ENCODE data around the gene CMAS. TPM values are rescaled to one million over a fixed set of nuclear protein-coding genes. Genes with fewer than 3 reads are reported as not detected.
"Not testable (repeated sequence)": the region's sequence is repeated elsewhere in the genome, so short reads cannot be mapped to it uniquely, and the experiment has no call there.

CMAS gene
- polyA plus RNA-seq, 2 donors: 79.9 to 103 TPM

- no peaks in the 10 kb centered on the region for H3K36me3 ChIP-seq (ENCODE audit: control insufficient read depth in 2 of 2, insufficient read depth in 2 of 2, low read length in 1 of 2)
- no peaks in the 10 kb centered on the region for H3K27me3 ChIP-seq (ENCODE audit: control insufficient read depth in 1 of 2, insufficient read depth in 2 of 2, low read length in 2 of 2)
- 45 to 51% methylated on average over 6 of the region's 6 CpGs for WGBS, 2 donors
- no peak overlapping the region for H3K27ac ChIP-seq (ENCODE audit: low read depth in 2 of 2, low read length in 1 of 2)
- no peak overlapping the region for H3K4me3 ChIP-seq (ENCODE audit: low read depth in 1 of 2, low read length in 2 of 2)
- no peaks in the 10 kb centered on the region for H3K9me3 ChIP-seq (ENCODE audit: control insufficient read depth in 2 of 2, insufficient read depth in 1 of 2, low read depth in 1 of 2, low read length in 1 of 2)
- no peaks in the 10 kb centered on the region for H3K4me1 ChIP-seq (ENCODE audit: control insufficient read depth in 2 of 2, insufficient read depth in 2 of 2, low read length in 1 of 2)
Observed at GRCh38 chr12:22018860-22019259, 27.2 kb upstream of the CMAS start.

GRCh38 chr12:22023489-22023888, 22.5 kb upstream of the CMAS start:
- not testable (repeated sequence) for H3K27me3 ChIP-seq (ENCODE audit: control insufficient read depth in 1 of 2, insufficient read depth in 2 of 2, low read length in 2 of 2); H3K4me3 ChIP-seq (ENCODE audit: low read depth in 1 of 2, low read length in 2 of 2); H3K36me3 ChIP-seq (ENCODE audit: control insufficient read depth in 2 of 2, insufficient read depth in 2 of 2, low read length in 1 of 2); H3K4me1 ChIP-seq (ENCODE audit: control insufficient read depth in 2 of 2, insufficient read depth in 2 of 2, low read length in 1 of 2); H3K27ac ChIP-seq (ENCODE audit: low read depth in 2 of 2, low read length in 1 of 2); H3K9me3 ChIP-seq (ENCODE audit: control insufficient read depth in 2 of 2, insufficient read depth in 1 of 2, low read depth in 1 of 2, low read length in 1 of 2)

GRCh38 chr12:22029491-22029890, 16.5 kb upstream of the CMAS start:
- H3K9me3 ChIP-seq (ENCODE audit: control insufficient read depth in 2 of 2, insufficient read depth in 1 of 2, low read depth in 1 of 2, low read length in 1 of 2): no peaks in the 10 kb centered on the region
- WGBS, 2 donors: 70 to 73% methylated on average over 2 of the region's 2 CpGs
- no peaks in the 10 kb centered on the region for H3K27me3 ChIP-seq (ENCODE audit: control insufficient read depth in 1 of 2, insufficient read depth in 2 of 2, low read length in 2 of 2)

GRCh38 chr12:22029991-22030390, 16.0 kb upstream of the CMAS start:
- no peaks in the 10 kb centered on the region for H3K27me3 ChIP-seq (ENCODE audit: control insufficient read depth in 1 of 2, insufficient read depth in 2 of 2, low read length in 2 of 2)
- H3K9me3 ChIP-seq (ENCODE audit: control insufficient read depth in 2 of 2, insufficient read depth in 1 of 2, low read depth in 1 of 2, low read length in 1 of 2): no peaks in the 10 kb centered on the region
- H3K4me3 ChIP-seq (ENCODE audit: low read depth in 1 of 2, low read length in 2 of 2): no peak overlapping the region
- H3K4me1 ChIP-seq (ENCODE audit: control insufficient read depth in 2 of 2, insufficient read depth in 2 of 2, low read length in 1 of 2): peaks cover 0 to 2% of the 10 kb centered on the region in 2 donors
- H3K36me3 ChIP-seq (ENCODE audit: control insufficient read depth in 2 of 2, insufficient read depth in 2 of 2, low read length in 1 of 2): no peaks in the 10 kb centered on the region
- WGBS, 2 donors: 98 to 100% methylated on average over 1 of the region's 1 CpG
- no peak overlapping the region for H3K27ac ChIP-seq (ENCODE audit: low read depth in 2 of 2, low read length in 1 of 2)

More at GRCh38 chr12:22029491-22029890, 16.5 kb upstream of the CMAS start:
- Histone ChIP-seq H3K4me1 (ENCODE audit: control insufficient read depth in 2 of 2, insufficient read depth in 2 of 2, low read length in 1 of 2) (peaks cover 0 to 2% of the 10 kb centered on the region in 2 donors), H3K27ac (ENCODE audit: low read depth in 2 of 2, low read length in 1 of 2) (no peak overlapping the region), H3K36me3 (ENCODE audit: control insufficient read depth in 2 of 2, insufficient read depth in 2 of 2, low read length in 1 of 2) (no peaks in the 10 kb centered on the region), H3K4me3 (ENCODE audit: low read depth in 1 of 2, low read length in 2 of 2) (no peak overlapping the region)

GRCh38 chr12:22032732-22033131, 13.3 kb upstream of the CMAS start:
- no peaks in the 10 kb centered on the region for H3K9me3 ChIP-seq (ENCODE audit: control insufficient read depth in 2 of 2, insufficient read depth in 1 of 2, low read depth in 1 of 2, low read length in 1 of 2)
- no peak overlapping the region for H3K27ac ChIP-seq (ENCODE audit: low read depth in 2 of 2, low read length in 1 of 2)
- no peak overlapping the region for H3K4me3 ChIP-seq (ENCODE audit: low read depth in 1 of 2, low read length in 2 of 2)
- H3K4me1 ChIP-seq (ENCODE audit: control insufficient read depth in 2 of 2, insufficient read depth in 2 of 2, low read length in 1 of 2): peaks cover 0 to 2% of the 10 kb centered on the region in 2 donors
- no peaks in the 10 kb centered on the region for H3K36me3 ChIP-seq (ENCODE audit: control insufficient read depth in 2 of 2, insufficient read depth in 2 of 2, low read length in 1 of 2)
- H3K27me3 ChIP-seq (ENCODE audit: control insufficient read depth in 1 of 2, insufficient read depth in 2 of 2, low read length in 2 of 2): no peaks in the 10 kb centered on the region

- no peaks in the 10 kb centered on the region for H3K36me3 ChIP-seq (ENCODE audit: control insufficient read depth in 2 of 2, insufficient read depth in 2 of 2, low read length in 1 of 2)
- no peak overlapping the region for H3K27ac ChIP-seq (ENCODE audit: low read depth in 2 of 2, low read length in 1 of 2)
- peaks cover 0 to 2% of the 10 kb centered on the region in 2 donors for H3K4me1 ChIP-seq (ENCODE audit: control insufficient read depth in 2 of 2, insufficient read depth in 2 of 2, low read length in 1 of 2)
- 21 to 28% methylated on average over 4 of the region's 4 CpGs for WGBS, 2 donors
- no peaks in the 10 kb centered on the region for H3K27me3 ChIP-seq (ENCODE audit: control insufficient read depth in 1 of 2, insufficient read depth in 2 of 2, low read length in 2 of 2)
- H3K9me3 ChIP-seq (ENCODE audit: control insufficient read depth in 2 of 2, insufficient read depth in 1 of 2, low read depth in 1 of 2, low read length in 1 of 2): no peaks in the 10 kb centered on the region
- no peak overlapping the region for H3K4me3 ChIP-seq (ENCODE audit: low read depth in 1 of 2, low read length in 2 of 2)
Observed at GRCh38 chr12:22034709-22035506, 11.1 kb upstream of the CMAS start.

- Histone ChIP-seq H3K27me3 (ENCODE audit: control insufficient read depth in 1 of 2, insufficient read depth in 2 of 2, low read length in 2 of 2) (no peaks in the 10 kb centered on the region), H3K4me3 (ENCODE audit: low read depth in 1 of 2, low read length in 2 of 2) (no peak overlapping the region), H3K9me3 (ENCODE audit: control insufficient read depth in 2 of 2, insufficient read depth in 1 of 2, low read depth in 1 of 2, low read length in 1 of 2) (no peaks in the 10 kb centered on the region), H3K4me1 (ENCODE audit: control insufficient read depth in 2 of 2, insufficient read depth in 2 of 2, low read length in 1 of 2) (no peaks in the 10 kb centered on the region), H3K36me3 (ENCODE audit: control insufficient read depth in 2 of 2, insufficient read depth in 2 of 2, low read length in 1 of 2) (no peaks in the 10 kb centered on the region), H3K27ac (ENCODE audit: low read depth in 2 of 2, low read length in 1 of 2) (no peak overlapping the region)
- WGBS, 2 donors: 68 to 72% methylated on average over 3 of the region's 3 CpGs
Observed at GRCh38 chr12:22037947-22038346, 8.1 kb upstream of the CMAS start.

GRCh38 chr12:22038734-22039133, 7.3 kb upstream of the CMAS start:
- no peaks in the 10 kb centered on the region for H3K27me3 ChIP-seq (ENCODE audit: control insufficient read depth in 1 of 2, insufficient read depth in 2 of 2, low read length in 2 of 2)

GRCh38 chr12:22039361-22039760, 6.7 kb upstream of the CMAS start:
- Histone ChIP-seq H3K9me3 (ENCODE audit: control insufficient read depth in 2 of 2, insufficient read depth in 1 of 2, low read depth in 1 of 2, low read length in 1 of 2) (no peaks in the 10 kb centered on the region), H3K27ac (ENCODE audit: low read depth in 2 of 2, low read length in 1 of 2) (no peak overlapping the region), H3K27me3 (ENCODE audit: control insufficient read depth in 1 of 2, insufficient read depth in 2 of 2, low read length in 2 of 2) (no peaks in the 10 kb centered on the region), H3K4me3 (ENCODE audit: low read depth in 1 of 2, low read length in 2 of 2) (no peak overlapping the region), H3K36me3 (ENCODE audit: control insufficient read depth in 2 of 2, insufficient read depth in 2 of 2, low read length in 1 of 2) (no peaks in the 10 kb centered on the region), H3K4me1 (ENCODE audit: control insufficient read depth in 2 of 2, insufficient read depth in 2 of 2, low read length in 1 of 2) (no peaks in the 10 kb centered on the region)
- 66 to 88% methylated on average over 4 of the region's 4 CpGs for WGBS, 2 donors

More at GRCh38 chr12:22038734-22039133, 7.3 kb upstream of the CMAS start:
- Histone ChIP-seq H3K36me3 (ENCODE audit: control insufficient read depth in 2 of 2, insufficient read depth in 2 of 2, low read length in 1 of 2) (no peaks in the 10 kb centered on the region), H3K4me1 (ENCODE audit: control insufficient read depth in 2 of 2, insufficient read depth in 2 of 2, low read length in 1 of 2) (no peaks in the 10 kb centered on the region), H3K27ac (ENCODE audit: low read depth in 2 of 2, low read length in 1 of 2) (no peak overlapping the region), H3K9me3 (ENCODE audit: control insufficient read depth in 2 of 2, insufficient read depth in 1 of 2, low read depth in 1 of 2, low read length in 1 of 2) (no peaks in the 10 kb centered on the region), H3K4me3 (ENCODE audit: low read depth in 1 of 2, low read length in 2 of 2) (no peak overlapping the region)

- no peaks in the 10 kb centered on the region for H3K27me3 ChIP-seq (ENCODE audit: control insufficient read depth in 1 of 2, insufficient read depth in 2 of 2, low read length in 2 of 2)
- H3K4me3 ChIP-seq (ENCODE audit: low read depth in 1 of 2, low read length in 2 of 2): no peak overlapping the region
- no peaks in the 10 kb centered on the region for H3K36me3 ChIP-seq (ENCODE audit: control insufficient read depth in 2 of 2, insufficient read depth in 2 of 2, low read length in 1 of 2)
- H3K4me1 ChIP-seq (ENCODE audit: control insufficient read depth in 2 of 2, insufficient read depth in 2 of 2, low read length in 1 of 2): no peaks in the 10 kb centered on the region
- H3K27ac ChIP-seq (ENCODE audit: low read depth in 2 of 2, low read length in 1 of 2): no peak overlapping the region
- no peaks in the 10 kb centered on the region for H3K9me3 ChIP-seq (ENCODE audit: control insufficient read depth in 2 of 2, insufficient read depth in 1 of 2, low read depth in 1 of 2, low read length in 1 of 2)
- 81 to 83% methylated on average over 9 of the region's 9 CpGs for WGBS, 2 donors
Observed at GRCh38 chr12:22042976-22043669, 2.9 kb upstream of the CMAS start.
